ENCODE measurements around the gene IGDCC3.

IGDCC3 gene

DNA sequence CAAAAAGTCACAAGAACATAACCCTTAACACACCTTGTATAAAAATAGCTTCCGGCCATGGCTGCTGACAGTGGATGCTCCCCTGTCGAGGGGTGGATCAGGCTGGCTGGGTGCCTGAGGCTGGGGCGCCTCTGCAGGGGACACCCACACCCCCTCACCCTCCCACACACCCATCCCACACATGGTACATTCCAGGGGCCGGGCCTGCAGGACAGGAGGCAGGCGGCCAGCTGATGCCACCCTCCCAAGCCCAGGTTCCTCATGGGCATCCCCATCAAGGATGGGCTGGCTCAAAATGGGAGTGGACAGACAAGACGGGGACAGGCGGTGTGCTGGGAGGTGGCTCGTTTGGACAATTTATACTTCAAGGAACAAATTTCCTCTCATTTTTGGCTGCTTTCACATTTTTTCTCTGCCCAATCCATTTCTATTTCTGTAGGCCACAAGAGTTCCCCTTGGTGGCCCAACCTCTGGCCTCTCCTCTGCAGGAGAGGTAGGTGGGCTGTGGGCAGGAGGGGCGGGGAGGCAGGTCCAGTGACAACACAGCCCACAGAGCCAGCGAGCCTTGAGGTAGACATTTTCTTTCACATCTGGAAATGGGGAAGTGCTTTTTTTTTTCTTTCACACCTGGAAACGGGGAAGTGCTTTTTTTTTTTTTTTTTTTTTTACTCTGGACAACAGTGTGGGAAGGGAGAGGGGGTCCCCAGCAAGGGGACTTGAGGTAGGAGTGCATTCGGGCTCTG is 50.0 kb downstream of the IGDCC3 start:
- H3K27me3 ChIP-seq (ENCODE audit: insufficient read depth, low read length), result peaks cover 10% of the 10 kb centered on the region; the same call in 1 of the 2 replicates
- H3K4me1 ChIP-seq (ENCODE audit: insufficient read depth, low read length, severe bottlenecking), result no peaks in the 10 kb centered on the region
- no peaks in the 10 kb centered on the region for H3K9me3 ChIP-seq (ENCODE audit: low read length)
- H4K20me1 ChIP-seq (ENCODE audit: insufficient read depth, low read length), result no peaks in the 10 kb centered on the region
- TF ChIP-seq EZH2 (IDR thresholded peaks at IDR 0.05; ENCODE audit: borderline replicate concordance, low read length) (no peak), CTCF (IDR thresholded peaks at IDR 0.05; ENCODE audit: low read length) (no peak)
- no peak overlapping the region for H3K4me3 ChIP-seq (ENCODE audit: low read depth, low read length, poor library complexity, severe bottlenecking)
- H3K9ac ChIP-seq (ENCODE audit: low read length), result no peak overlapping the region
- H3K79me2 ChIP-seq (ENCODE audit: insufficient read depth, low read length), result no peaks in the 10 kb centered on the region
- no peaks in the 10 kb centered on the region for H3F3A ChIP-seq (ENCODE audit: insufficient read depth, low read length)
- H3K36me3 ChIP-seq (ENCODE audit: insufficient read depth, low read length), result no peaks in the 10 kb centered on the region
- no peaks in the 10 kb centered on the region for H3K9me2 ChIP-seq (ENCODE audit: low read depth, low read length)
- no peak overlapping the region for H2AFZ ChIP-seq (ENCODE audit: low read length)
- H3K4me2 ChIP-seq (ENCODE audit: low read length), result no peak overlapping the region
- no peak overlapping the region for H3K27ac ChIP-seq (ENCODE audit: low read depth, low read length, poor library complexity, severe bottlenecking)

DNA sequence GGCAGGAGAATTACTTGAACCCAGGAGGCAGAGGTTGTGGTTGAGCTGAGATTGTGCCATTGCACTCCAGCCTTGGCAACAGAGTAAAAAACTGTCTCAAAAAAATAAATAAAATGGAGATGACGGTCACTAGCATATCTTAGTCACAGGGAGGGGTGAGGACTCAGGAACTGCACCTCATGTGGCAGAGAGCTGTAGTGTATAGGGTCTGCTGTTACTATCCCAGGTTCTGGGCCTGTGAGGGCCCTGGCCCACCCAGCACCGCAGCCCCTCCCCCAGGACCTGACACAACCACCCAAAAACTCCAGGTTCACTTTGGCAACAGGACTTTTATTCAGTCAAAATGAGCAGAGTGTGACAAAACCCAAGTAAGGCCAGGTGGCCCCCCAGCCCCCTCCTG is 51.0 kb downstream of the IGDCC3 start:
- TF ChIP-seq EZH2 (IDR thresholded peaks at IDR 0.05; ENCODE audit: borderline replicate concordance, low read length), result no peak
- TF ChIP-seq CTCF (IDR thresholded peaks at IDR 0.05; ENCODE audit: low read length), result no peak
- Histone ChIP-seq H3K9ac (ENCODE audit: low read length) (no peak overlapping the region), H3F3A (ENCODE audit: insufficient read depth, low read length) (no peaks in the 10 kb centered on the region), H3K4me1 (ENCODE audit: insufficient read depth, low read length, severe bottlenecking) (no peaks in the 10 kb centered on the region), H3K27ac (ENCODE audit: low read depth, low read length, poor library complexity, severe bottlenecking) (no peak overlapping the region), H3K9me2 (ENCODE audit: low read depth, low read length) (no peaks in the 10 kb centered on the region), H3K4me3 (ENCODE audit: low read depth, low read length, poor library complexity, severe bottlenecking) (no peak overlapping the region), H3K36me3 (ENCODE audit: insufficient read depth, low read length) (no peaks in the 10 kb centered on the region), H2AFZ (ENCODE audit: low read length) (no peak overlapping the region), H3K27me3 (ENCODE audit: insufficient read depth, low read length) (peaks cover 10% of the 10 kb centered on the region; the same call in 1 of the 2 replicates), H3K9me3 (ENCODE audit: low read length) (no peaks in the 10 kb centered on the region), H3K4me2 (ENCODE audit: low read length) (no peak overlapping the region), H4K20me1 (ENCODE audit: insufficient read depth, low read length) (no peaks in the 10 kb centered on the region), H3K79me2 (ENCODE audit: insufficient read depth, low read length) (no peaks in the 10 kb centered on the region)

DNA sequence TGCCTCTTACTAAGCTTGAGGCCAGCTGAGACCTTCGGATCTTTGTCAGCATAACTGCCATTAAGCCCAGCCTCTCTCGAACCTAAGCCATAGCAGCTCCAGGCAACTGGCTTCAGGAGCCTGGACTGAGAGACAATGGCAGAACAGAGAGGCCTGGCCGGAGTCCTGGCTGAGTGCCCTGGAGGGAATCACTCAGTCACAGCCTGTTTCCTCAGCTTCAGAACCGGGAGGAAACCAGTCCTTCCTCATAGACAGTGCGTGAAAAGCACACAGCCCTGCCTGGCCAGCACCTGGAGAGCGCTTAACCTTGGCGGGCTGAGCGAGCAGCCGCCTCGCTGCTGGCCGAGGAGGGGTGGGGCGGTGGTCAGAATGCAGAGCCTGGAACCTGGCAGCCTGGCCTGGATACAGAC is 51.7 kb downstream of the IGDCC3 start:
- H3K9ac ChIP-seq (ENCODE audit: low read length), result no peak overlapping the region
- H3K9me3 ChIP-seq (ENCODE audit: low read length), result no peaks in the 10 kb centered on the region

More for the DNA sequence above, 51.7 kb downstream of the IGDCC3 start:
- H3K4me3 ChIP-seq (ENCODE audit: low read depth, low read length, poor library complexity, severe bottlenecking), result no peak overlapping the region
- H3K4me2 ChIP-seq (ENCODE audit: low read length), result no peak overlapping the region
- no peaks in the 10 kb centered on the region for H3K4me1 ChIP-seq (ENCODE audit: insufficient read depth, low read length, severe bottlenecking)
- no peak overlapping the region for H3K27ac ChIP-seq (ENCODE audit: low read depth, low read length, poor library complexity, severe bottlenecking)
- no peaks in the 10 kb centered on the region for H3K9me2 ChIP-seq (ENCODE audit: low read depth, low read length)
- H3K27me3 ChIP-seq (ENCODE audit: insufficient read depth, low read length), result peaks cover 10% of the 10 kb centered on the region; the same call in 1 of the 2 replicates
- no peaks in the 10 kb centered on the region for H3K36me3 ChIP-seq (ENCODE audit: insufficient read depth, low read length)
- TF ChIP-seq CTCF (IDR thresholded peaks at IDR 0.05; ENCODE audit: low read length), result no peak
- TF ChIP-seq EZH2 (IDR thresholded peaks at IDR 0.05; ENCODE audit: borderline replicate concordance, low read length), result no peak
- H2AFZ ChIP-seq (ENCODE audit: low read length), result no peak overlapping the region
- no peaks in the 10 kb centered on the region for H4K20me1 ChIP-seq (ENCODE audit: insufficient read depth, low read length)
- H3F3A ChIP-seq (ENCODE audit: insufficient read depth, low read length), result no peaks in the 10 kb centered on the region
- no peaks in the 10 kb centered on the region for H3K79me2 ChIP-seq (ENCODE audit: insufficient read depth, low read length)
